HepG2 (cell line): ENCODE results near the gene BRK1. TPM values are rescaled to one million over a fixed set of nuclear protein-coding genes. Genes with fewer than 3 reads are reported as not detected.

Experiments
- CEBPB ChIP-seq: IDR thresholded peaks from 2 replicates; pipeline ENCODE4 v1.6.1; 2011; ENCODE audit warnings: low read depth, low read length, improper control_type of control experiment, borderline replicate concordance
- EEA1 ChIP-seq: sonication (generic); formaldehyde crosslinking; IDR thresholded peaks from 2 replicates; pipeline ENCODE4 v1.5.1; 2020; ENCODE audit warnings: mild to moderate bottlenecking, missing genetic modification reagents, borderline replicate concordance
- NR2F6 ChIP-seq, 2 experiments: IDR thresholded peaks; 2 replicates each; pipeline ENCODE4 v1.6.1; 2016; ENCODE audit warnings: antibody characterized with exemption in 1 of 2, mild to moderate bottlenecking in 1 of 2
- SALL1 ChIP-seq: sonication (generic); formaldehyde crosslinking; IDR thresholded peaks from 2 replicates; pipeline ENCODE4 v1.8.0; 2022; ENCODE audit warnings: mild to moderate bottlenecking, missing genetic modification reagents
- SNAPC2 ChIP-seq: sonication (generic); formaldehyde crosslinking; IDR thresholded peaks from 2 replicates; pipeline ENCODE4 v1.8.1; 2022; ENCODE audit warnings: mild to moderate bottlenecking, missing genetic modification reagents
- TGIF2 ChIP-seq: IDR thresholded peaks from 2 replicates; pipeline ENCODE4 v1.6.1; 2016; ENCODE audit warnings: control low read depth, missing compliant biosample characterization
- ZC3H13 ChIP-seq: sonication (generic); formaldehyde crosslinking; IDR thresholded peaks from 2 replicates; pipeline ENCODE4 v1.8.1; 2023; ENCODE audit warnings: mild to moderate bottlenecking, missing genetic modification reagents, moderate library complexity
- ZEB1 ChIP-seq: IDR thresholded peaks from 2 replicates; pipeline ENCODE4 v1.6.1; 2012; ENCODE audit warnings: mild to moderate bottlenecking, low read depth, inconsistent platforms; ENCODE audit not compliant: insufficient replicate concordance
- ZFP62 ChIP-seq: sonication (generic); formaldehyde crosslinking; IDR thresholded peaks from 2 replicates; pipeline ENCODE4 v1.4.0; 2020; ENCODE audit warnings: missing genetic modification reagents
- ZNF24 ChIP-seq: fragments of 450-650 bp; IDR thresholded peaks from 2 replicates; pipeline ENCODE4 v1.6.1; 2017; ENCODE audit warnings: antibody characterized with exemption, mild to moderate bottlenecking
- ZNF382 ChIP-seq: sonication (generic); formaldehyde crosslinking; IDR thresholded peaks from 2 replicates; pipeline ENCODE4 v1.5.0; 2020; ENCODE audit warnings: missing genetic modification reagents, mild to moderate bottlenecking, borderline replicate concordance
- ZNF674 ChIP-seq: sonication (generic); formaldehyde crosslinking; IDR thresholded peaks from 2 replicates; pipeline ENCODE4 v1.5.0; 2020; ENCODE audit warnings: low read depth, mild to moderate bottlenecking, missing genetic modification reagents
- polyA plus RNA-seq, 8 experiments: library from polyadenylated mRNA; depleted of rRNA in 3 of 8; stranded (reverse) in 7 of 8; unstranded in 1 of 8; fragments of >200 nt; fragmentation: Illumina TruSeq in 4 of 8; extraction: Trizol in 4 of 8; gene quantifications; 2 replicates each; pipeline versions ENCODE4 v1.2.1 to v1.2.3, GENCODE V29; 2011 to 2016; ENCODE audit warnings: low read depth in 4 of 8, missing spikeins in 1 of 8, mixed read lengths in 1 of 8; ENCODE audit not compliant: insufficient read depth in 1 of 8
- total RNA-seq, 5 experiments: library from RNA; depleted of rRNA; stranded (reverse); fragments of >200 nt; fragmentation: Illumina TruSeq; extraction: Trizol; gene quantifications; 2 replicates each; pipeline ENCODE4 v1.2.3, GENCODE V29; 2016; ENCODE audit warnings: low read depth in 1 of 5
- TF ChIP-seq, protein P1 (sequence below): IDR thresholded peaks from 2 replicates; pipeline ENCODE4 v1.6.1; 2016
- TF ChIP-seq, protein P2 (sequence below): IDR thresholded peaks from 2 replicates; pipeline ENCODE4 v1.6.1; 2012; ENCODE audit warnings: inconsistent platforms
- TF ChIP-seq, protein P3 (sequence below): IDR thresholded peaks from 2 replicates; pipeline ENCODE4 v1.6.1; 2016; ENCODE audit warnings: low read depth, missing genetic modification reagents, missing compliant biosample characterization
- TF ChIP-seq, protein P4 (sequence below): sonication (generic); formaldehyde crosslinking; IDR thresholded peaks from 2 replicates; pipeline ENCODE4 v1.5.1; 2020; ENCODE audit warnings: missing genetic modification reagents, mild to moderate bottlenecking, borderline replicate concordance
- TF ChIP-seq, protein P5 (sequence below): sonication (generic); formaldehyde crosslinking; IDR thresholded peaks from 2 replicates; pipeline ENCODE4 v1.5.0; 2020; ENCODE audit warnings: mild to moderate bottlenecking, missing genetic modification reagents

The BRK1 gene
- total and polyA plus RNA-seq, 2 of the 13 experiments (the other 11 are each of a cell fraction or from before 2014, with no cell fraction given): 118 to 155 TPM

DNA sequence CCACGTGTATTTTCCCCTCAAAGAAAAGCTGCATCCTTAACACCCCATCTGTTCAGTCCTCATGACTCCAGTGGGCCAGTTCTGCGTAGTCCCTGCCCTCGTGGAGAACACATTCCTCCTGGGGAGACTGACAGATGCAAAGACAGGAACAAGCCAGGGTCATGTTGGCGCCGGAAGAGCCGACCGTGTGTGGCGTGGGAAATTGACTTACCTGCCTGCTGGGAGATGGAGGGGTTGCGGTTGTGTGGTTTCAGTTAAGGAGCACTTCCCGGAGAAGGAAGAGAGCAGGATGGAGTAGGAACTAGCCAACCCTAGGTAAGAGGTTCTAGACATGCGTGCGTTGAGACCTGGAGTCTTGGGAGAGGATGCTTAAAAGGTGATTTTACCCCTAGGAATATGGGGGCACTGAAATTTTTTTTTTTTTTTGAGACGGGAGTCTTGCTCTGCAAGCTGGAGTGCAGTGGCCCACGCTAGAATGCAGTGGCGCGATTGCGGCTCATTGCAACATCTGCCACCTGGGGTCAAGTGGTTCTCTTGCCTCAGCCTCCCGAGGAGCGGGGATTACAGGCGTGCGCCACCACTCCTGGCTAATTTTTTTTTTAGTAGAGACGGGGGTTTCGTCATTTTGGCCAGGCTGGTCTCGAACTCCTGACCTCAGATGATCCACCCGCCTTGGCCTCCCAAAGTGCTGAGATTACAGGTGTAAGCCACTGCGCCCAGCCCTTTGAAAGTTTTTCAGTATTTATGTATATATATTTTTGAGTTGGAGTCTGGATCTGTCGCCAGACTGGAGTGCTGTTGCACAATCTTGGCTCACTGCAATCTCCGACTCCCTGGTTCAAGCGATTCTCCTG lies 27.5 kb downstream of the BRK1 start (continued):
- TF ChIP-seq, protein P1, sequence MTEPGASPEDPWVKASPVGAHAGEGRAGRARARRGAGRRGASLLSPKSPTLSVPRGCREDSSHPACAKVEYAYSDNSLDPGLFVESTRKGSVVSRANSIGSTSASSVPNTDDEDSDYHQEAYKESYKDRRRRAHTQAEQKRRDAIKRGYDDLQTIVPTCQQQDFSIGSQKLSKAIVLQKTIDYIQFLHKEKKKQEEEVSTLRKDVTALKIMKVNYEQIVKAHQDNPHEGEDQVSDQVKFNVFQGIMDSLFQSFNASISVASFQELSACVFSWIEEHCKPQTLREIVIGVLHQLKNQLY: no peak
- TF ChIP-seq, protein P2, sequence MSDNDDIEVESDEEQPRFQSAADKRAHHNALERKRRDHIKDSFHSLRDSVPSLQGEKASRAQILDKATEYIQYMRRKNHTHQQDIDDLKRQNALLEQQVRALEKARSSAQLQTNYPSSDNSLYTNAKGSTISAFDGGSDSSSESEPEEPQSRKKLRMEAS: no peak
- no peak for TF ChIP-seq SNAPC2 (CRISPR knock-in tag)
- no peak for TF ChIP-seq ZNF382
- TF ChIP-seq ZC3H13 (CRISPR knock-in tag): no peak
- TF ChIP-seq SALL1: peak; percentile 40; the same call in 1 of the 2 replicates
- TF ChIP-seq, protein P3, sequence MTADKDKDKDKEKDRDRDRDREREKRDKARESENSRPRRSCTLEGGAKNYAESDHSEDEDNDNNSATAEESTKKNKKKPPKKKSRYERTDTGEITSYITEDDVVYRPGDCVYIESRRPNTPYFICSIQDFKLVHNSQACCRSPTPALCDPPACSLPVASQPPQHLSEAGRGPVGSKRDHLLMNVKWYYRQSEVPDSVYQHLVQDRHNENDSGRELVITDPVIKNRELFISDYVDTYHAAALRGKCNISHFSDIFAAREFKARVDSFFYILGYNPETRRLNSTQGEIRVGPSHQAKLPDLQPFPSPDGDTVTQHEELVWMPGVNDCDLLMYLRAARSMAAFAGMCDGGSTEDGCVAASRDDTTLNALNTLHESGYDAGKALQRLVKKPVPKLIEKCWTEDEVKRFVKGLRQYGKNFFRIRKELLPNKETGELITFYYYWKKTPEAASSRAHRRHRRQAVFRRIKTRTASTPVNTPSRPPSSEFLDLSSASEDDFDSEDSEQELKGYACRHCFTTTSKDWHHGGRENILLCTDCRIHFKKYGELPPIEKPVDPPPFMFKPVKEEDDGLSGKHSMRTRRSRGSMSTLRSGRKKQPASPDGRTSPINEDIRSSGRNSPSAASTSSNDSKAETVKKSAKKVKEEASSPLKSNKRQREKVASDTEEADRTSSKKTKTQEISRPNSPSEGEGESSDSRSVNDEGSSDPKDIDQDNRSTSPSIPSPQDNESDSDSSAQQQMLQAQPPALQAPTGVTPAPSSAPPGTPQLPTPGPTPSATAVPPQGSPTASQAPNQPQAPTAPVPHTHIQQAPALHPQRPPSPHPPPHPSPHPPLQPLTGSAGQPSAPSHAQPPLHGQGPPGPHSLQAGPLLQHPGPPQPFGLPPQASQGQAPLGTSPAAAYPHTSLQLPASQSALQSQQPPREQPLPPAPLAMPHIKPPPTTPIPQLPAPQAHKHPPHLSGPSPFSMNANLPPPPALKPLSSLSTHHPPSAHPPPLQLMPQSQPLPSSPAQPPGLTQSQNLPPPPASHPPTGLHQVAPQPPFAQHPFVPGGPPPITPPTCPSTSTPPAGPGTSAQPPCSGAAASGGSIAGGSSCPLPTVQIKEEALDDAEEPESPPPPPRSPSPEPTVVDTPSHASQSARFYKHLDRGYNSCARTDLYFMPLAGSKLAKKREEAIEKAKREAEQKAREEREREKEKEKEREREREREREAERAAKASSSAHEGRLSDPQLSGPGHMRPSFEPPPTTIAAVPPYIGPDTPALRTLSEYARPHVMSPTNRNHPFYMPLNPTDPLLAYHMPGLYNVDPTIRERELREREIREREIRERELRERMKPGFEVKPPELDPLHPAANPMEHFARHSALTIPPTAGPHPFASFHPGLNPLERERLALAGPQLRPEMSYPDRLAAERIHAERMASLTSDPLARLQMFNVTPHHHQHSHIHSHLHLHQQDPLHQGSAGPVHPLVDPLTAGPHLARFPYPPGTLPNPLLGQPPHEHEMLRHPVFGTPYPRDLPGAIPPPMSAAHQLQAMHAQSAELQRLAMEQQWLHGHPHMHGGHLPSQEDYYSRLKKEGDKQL: no peak
- 0 out of 2 replicates have a peak, but pooled peaks have one; percentile 25 for TF ChIP-seq TGIF2
- TF ChIP-seq, protein P4, sequence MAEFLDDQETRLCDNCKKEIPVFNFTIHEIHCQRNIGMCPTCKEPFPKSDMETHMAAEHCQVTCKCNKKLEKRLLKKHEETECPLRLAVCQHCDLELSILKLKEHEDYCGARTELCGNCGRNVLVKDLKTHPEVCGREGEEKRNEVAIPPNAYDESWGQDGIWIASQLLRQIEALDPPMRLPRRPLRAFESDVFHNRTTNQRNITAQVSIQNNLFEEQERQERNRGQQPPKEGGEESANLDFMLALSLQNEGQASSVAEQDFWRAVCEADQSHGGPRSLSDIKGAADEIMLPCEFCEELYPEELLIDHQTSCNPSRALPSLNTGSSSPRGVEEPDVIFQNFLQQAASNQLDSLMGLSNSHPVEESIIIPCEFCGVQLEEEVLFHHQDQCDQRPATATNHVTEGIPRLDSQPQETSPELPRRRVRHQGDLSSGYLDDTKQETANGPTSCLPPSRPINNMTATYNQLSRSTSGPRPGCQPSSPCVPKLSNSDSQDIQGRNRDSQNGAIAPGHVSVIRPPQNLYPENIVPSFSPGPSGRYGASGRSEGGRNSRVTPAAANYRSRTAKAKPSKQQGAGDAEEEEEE (CRISPR knock-in tag): no peak
- TF ChIP-seq ZNF24: no peak
- TF ChIP-seq EEA1 (CRISPR knock-in tag): no peak
- peak; percentile 83; the same call in 1 of the 2 replicates for TF ChIP-seq CEBPB
- TF ChIP-seq ZEB1: no peak
- TF ChIP-seq NR2F6 (IDR thresholded peaks at IDR 0.05): peak; percentile 50; the same call in 1 of the 2 replicates
- no peak for TF ChIP-seq NR2F6 (CRISPR knock-in tag; IDR thresholded peaks at IDR 0.05)
- TF ChIP-seq ZNF674 (CRISPR knock-in tag): no peak
- no peak for TF ChIP-seq ZFP62 (CRISPR knock-in tag)
- TF ChIP-seq, protein P5, sequence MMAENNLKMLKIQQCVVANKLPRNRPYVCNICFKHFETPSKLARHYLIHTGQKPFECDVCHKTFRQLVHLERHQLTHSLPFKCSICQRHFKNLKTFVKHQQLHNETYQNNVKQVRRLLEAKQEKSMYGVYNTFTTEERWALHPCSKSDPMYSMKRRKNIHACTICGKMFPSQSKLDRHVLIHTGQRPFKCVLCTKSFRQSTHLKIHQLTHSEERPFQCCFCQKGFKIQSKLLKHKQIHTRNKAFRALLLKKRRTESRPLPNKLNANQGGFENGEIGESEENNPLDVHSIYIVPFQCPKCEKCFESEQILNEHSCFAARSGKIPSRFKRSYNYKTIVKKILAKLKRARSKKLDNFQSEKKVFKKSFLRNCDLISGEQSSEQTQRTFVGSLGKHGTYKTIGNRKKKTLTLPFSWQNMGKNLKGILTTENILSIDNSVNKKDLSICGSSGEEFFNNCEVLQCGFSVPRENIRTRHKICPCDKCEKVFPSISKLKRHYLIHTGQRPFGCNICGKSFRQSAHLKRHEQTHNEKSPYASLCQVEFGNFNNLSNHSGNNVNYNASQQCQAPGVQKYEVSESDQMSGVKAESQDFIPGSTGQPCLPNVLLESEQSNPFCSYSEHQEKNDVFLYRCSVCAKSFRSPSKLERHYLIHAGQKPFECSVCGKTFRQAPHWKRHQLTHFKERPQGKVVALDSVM: 0 out of 2 replicates have a peak, but pooled peaks have one; percentile 23
